HCT116 (cell line): ENCODE results near the gene TTYH1. TPM values are rescaled to one million over a fixed set of nuclear protein-coding genes. Genes with fewer than 3 reads are reported as not detected.

Experiments
- ATAC-seq: fragments of 200-7000 bp; cut with Tn5 transposase; 2 replicates; pipeline ENCODE4 v1.9.1; 2020; ENCODE audit warnings: mild to moderate bottlenecking, moderate library complexity
- BruUV-seq: library from RNA; stranded (reverse); fragments of 400-500 nt; replicated peaks from 2 replicates; lab custom pipeline; 2021; lab: Mats Ljungman, UMichigan
- CTCF ChIA-PET: fragments of 300-600 bp; sonication (Branson Sonifier 250); formaldehyde crosslinking; loops from one replicate; lab custom pipeline; 2021; ENCODE audit warnings: antibody characterized with exemption; lab: Charles Lee
- POLR2A ChIA-PET: fragments of 300-600, 350-600 bp; sonication (Branson Sonifier 250); formaldehyde crosslinking; loops from one replicate; lab custom pipeline; 2021; ENCODE audit warnings: antibody characterized with exemption; lab: Charles Lee
- RAD21 ChIA-PET, 2 experiments: fragments of 300-600 bp; sonication (Branson Sonifier 250); formaldehyde crosslinking; loops; one replicate each; lab custom pipeline; 2023; ENCODE audit warnings: low total read pairs in 2 of 2; ENCODE audit not compliant: uncharacterized antibody in 2 of 2, unreplicated experiment in 2 of 2, low non-redundant PET in 1 of 2; lab: Charles Lee
- DNase-seq: peaks from one replicate; pipeline ENCODE4 v3.0.0-alpha.2; 2010; ENCODE audit warnings: low read depth, low spot score
- H2AFZ ChIP-seq: fragments of 200-600 bp; shearing (Covaris generic), sonication (generic); 2 replicates; pipeline ENCODE4 v1.6.1; 2017; ENCODE audit warnings: low read depth, mixed run types, mixed read lengths, antibody characterized with exemption, low read length; ENCODE audit not compliant: poor library complexity, severe bottlenecking
- H3K27ac ChIP-seq: 2 replicates; pipeline ENCODE4 v1.5.1; 2012; ENCODE audit warnings: low read depth, low read length
- H3K27me3 ChIP-seq: fragments of 200-600 bp; sonication (generic); 2 replicates; pipeline ENCODE4 v1.6.1; 2016; ENCODE audit warnings: mixed run types, low read length, mixed read lengths; ENCODE audit not compliant: insufficient read depth
- H3K36me3 ChIP-seq, 2 experiments: fragments of 200-500 bp in 1 of 2; fragments of 200-600 bp in 1 of 2; sonication (Bioruptor generic) in 1 of 2; sonication (generic) in 1 of 2; 2 replicates each; pipeline versions ENCODE4 v1.5.1 to v1.6.1; 2014 to 2016; ENCODE audit warnings: low read length in 2 of 2, inconsistent platforms in 1 of 2, mixed read lengths in 1 of 2, mixed run types in 1 of 2; ENCODE audit not compliant: insufficient read depth in 2 of 2, control insufficient read depth in 1 of 2
- H3K4me1 ChIP-seq, 2 experiments: fragments of 200-600 bp in 1 of 2; sonication (generic) in 1 of 2; 2 replicates each; pipeline versions ENCODE4 v1.5.1 to v1.6.1; 2012 to 2017; ENCODE audit warnings: low read length in 2 of 2, inconsistent platforms in 1 of 2, mild to moderate bottlenecking in 1 of 2, mixed read lengths in 1 of 2, mixed run types in 1 of 2, moderate library complexity in 1 of 2; ENCODE audit not compliant: insufficient read depth in 2 of 2, control insufficient read depth in 1 of 2
- H3K4me2 ChIP-seq: fragments of 200-600 bp; sonication (generic); 2 replicates; pipeline ENCODE4 v1.6.1; 2017; ENCODE audit warnings: mixed run types, low read length, mixed read lengths
- H3K4me3 ChIP-seq, 2 experiments: fragments of 200-600 bp in 1 of 2; sonication (generic) in 1 of 2; replicated peaks in 1 of 2; 2 replicates each; pipeline ENCODE4 v1.5.1; 2011 to 2016; ENCODE audit warnings: low read length in 2 of 2, control low read depth in 1 of 2, low read depth in 1 of 2, mild to moderate bottlenecking in 1 of 2, mixed read lengths in 1 of 2, mixed run types in 1 of 2
- H3K79me2 ChIP-seq: fragments of 200-600 bp; sonication (generic); 2 replicates; pipeline ENCODE4 v1.6.1; 2017; ENCODE audit warnings: mild to moderate bottlenecking, mixed run types, low read length, moderate library complexity, mixed read lengths; ENCODE audit not compliant: insufficient read depth
- H3K9ac ChIP-seq: fragments of 200-600 bp; sonication (generic); 2 replicates; pipeline ENCODE4 v1.6.1; 2016; ENCODE audit warnings: low read length, mixed read lengths
- H3K9me2 ChIP-seq: fragments of 200-600 bp; sonication (generic), shearing (Covaris generic); 2 replicates; pipeline ENCODE4 v1.6.1; 2017; ENCODE audit warnings: mixed run types, mild to moderate bottlenecking, moderate library complexity; ENCODE audit not compliant: insufficient read depth
- H3K9me3 ChIP-seq, 2 experiments: fragments of 200-500 bp in 1 of 2; fragments of 200-600 bp in 1 of 2; sonication (Bioruptor generic) in 1 of 2; sonication (generic) in 1 of 2; 2 replicates each; pipeline ENCODE4 v1.6.1; 2014 to 2017; ENCODE audit warnings: low read length in 2 of 2, mixed read lengths in 2 of 2, inconsistent platforms in 1 of 2, low read depth in 1 of 2, mild to moderate bottlenecking in 1 of 2, mixed run types in 1 of 2, moderate library complexity in 1 of 2; ENCODE audit not compliant: control insufficient read depth in 1 of 2, insufficient read depth in 1 of 2
- H4K20me1 ChIP-seq: fragments of 200-600 bp; sonication (generic), shearing (Covaris generic); 2 replicates; pipeline ENCODE4 v1.6.1; 2017; ENCODE audit warnings: mixed run types, mild to moderate bottlenecking, moderate library complexity; ENCODE audit not compliant: insufficient read depth
- EGR1 ChIP-seq: IDR thresholded peaks from 2 replicates; pipeline ENCODE4 v1.6.1; 2012; ENCODE audit warnings: low read depth
- ELF1 ChIP-seq: IDR thresholded peaks from 2 replicates; pipeline ENCODE4 v1.6.1; 2012; ENCODE audit warnings: low read depth, borderline replicate concordance
- POLR2A ChIP-seq: IDR thresholded peaks from 2 replicates; pipeline ENCODE4 v1.7.0; 2011; ENCODE audit warnings: borderline replicate concordance; ENCODE audit not compliant: insufficient read depth, insufficient read length; ENCODE audit errors: extremely low read depth
- SIN3A ChIP-seq: IDR thresholded peaks from 2 replicates; pipeline ENCODE4 v1.6.1; 2012; ENCODE audit warnings: low read depth
- TCF7L2 ChIP-seq: IDR thresholded peaks from 2 replicates; pipeline ENCODE4 v1.7.0; 2011; ENCODE audit warnings: borderline replicate concordance, inconsistent platforms; ENCODE audit not compliant: insufficient read depth, insufficient read length; ENCODE audit errors: extremely low read depth
- YY1 ChIP-seq: IDR thresholded peaks from 2 replicates; pipeline ENCODE4 v1.6.1; 2011; ENCODE audit warnings: low read length, low read depth, moderate library complexity, mild to moderate bottlenecking; ENCODE audit not compliant: insufficient replicate concordance; ENCODE audit errors: extremely low read depth
- ZNF274 ChIP-seq: fragments of 200-500 bp; sonication (Bioruptor generic); IDR thresholded peaks from 2 replicates; pipeline ENCODE4 v1.6.1; 2014; ENCODE audit warnings: mild to moderate bottlenecking, low read depth, low read length, inconsistent platforms
- intact Hi-C: fragments of 100-400 bp; cut with micrococcal nuclease; formaldehyde crosslinking; loops from 2 replicates; pipeline ENCODE4 v1.10.0; 2022
- total RNA-seq: library from RNA; stranded (reverse); gene quantifications from one replicate; pipeline ENCODE4 v1.2.1, GENCODE V29; 2021; ENCODE audit not compliant: unreplicated experiment
- TF ChIP-seq, protein P1 (sequence below): IDR thresholded peaks from 2 replicates; pipeline ENCODE4 v1.6.1; 2012
- TF ChIP-seq, protein P2 (sequence below), 3 experiments: fragments of 200-600 bp in 1 of 3; sonication (generic) in 1 of 3; IDR thresholded peaks in 2 of 3; conservative IDR thresholded peaks in 1 of 3; 2 replicates each; pipeline ENCODE4 v1.5.1; 2012 to 2017; ENCODE audit warnings: low read depth in 2 of 3, low read length in 2 of 3, antibody characterized with exemption in 1 of 3, borderline replicate concordance in 1 of 3, control low read depth in 1 of 3, mild to moderate bottlenecking in 1 of 3, mixed read lengths in 1 of 3, mixed run types in 1 of 3, moderate library complexity in 1 of 3; ENCODE audit not compliant: insufficient read depth in 1 of 3
- TF ChIP-seq, protein P3 (sequence below): IDR thresholded peaks from 2 replicates; pipeline ENCODE4 v1.6.1; 2012; ENCODE audit warnings: low read depth
- TF ChIP-seq, protein P4 (sequence below): IDR thresholded peaks from 2 replicates; pipeline ENCODE4 v1.6.1; 2012

Gene TTYH1
- total RNA-seq, 1 experiment from 2014 or later = 0.37 TPM

DNA sequence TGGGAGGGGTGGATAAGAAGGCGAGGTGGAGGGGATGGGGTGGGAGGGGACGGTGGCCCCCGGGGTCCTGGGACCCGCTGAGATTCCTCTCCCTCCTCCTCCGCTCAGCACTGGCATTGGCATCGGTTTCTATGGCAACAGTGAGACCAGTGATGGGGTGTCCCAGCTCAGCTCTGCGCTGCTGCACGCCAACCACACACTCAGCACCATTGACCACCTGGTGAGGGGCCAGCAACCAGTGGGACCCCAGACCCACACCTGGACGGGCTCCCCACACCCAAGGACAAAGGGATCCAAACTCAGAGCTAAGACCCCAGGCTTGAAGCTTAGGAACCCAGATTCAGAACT is 5.9 kb downstream of the TTYH1 start:
- H3K9ac ChIP-seq = no peak overlapping the region
- no peaks in the 10 kb centered on the region for H3K9me3 ChIP-seq
- ChIA-PET POLR2A (interaction anchor here (0.6 to 1.5 kb wide), 2 partner anchors 10 to 49 kb away, joined by 4 read pairs; no protein-coding TSS in a partner anchor), RAD21 (interaction anchor here in 1 of 2 experiments (0.6 kb wide), 1 partner anchor 22 kb away, joined by 3 read pairs; no protein-coding TSS in a partner anchor), CTCF (interaction anchor here (1.8 kb wide), 1 partner anchor 10 kb away, joined by 4 read pairs; no protein-coding TSS in a partner anchor)
- H3K27me3 ChIP-seq = no peaks in the 10 kb centered on the region
- ATAC-seq (no peak), DNase-seq (no peak)
- H4K20me1 ChIP-seq = no peaks in the 10 kb centered on the region
- TF ChIP-seq YY1 (no peak), ELF1 (no peak), ZNF274 (no peak), POLR2A (no peak), TCF7L2 (no peak), EGR1 (no peak), SIN3A (no peak)
- TF ChIP-seq, protein P1, sequence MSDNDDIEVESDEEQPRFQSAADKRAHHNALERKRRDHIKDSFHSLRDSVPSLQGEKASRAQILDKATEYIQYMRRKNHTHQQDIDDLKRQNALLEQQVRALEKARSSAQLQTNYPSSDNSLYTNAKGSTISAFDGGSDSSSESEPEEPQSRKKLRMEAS = no peak
- TF ChIP-seq, protein P2, sequence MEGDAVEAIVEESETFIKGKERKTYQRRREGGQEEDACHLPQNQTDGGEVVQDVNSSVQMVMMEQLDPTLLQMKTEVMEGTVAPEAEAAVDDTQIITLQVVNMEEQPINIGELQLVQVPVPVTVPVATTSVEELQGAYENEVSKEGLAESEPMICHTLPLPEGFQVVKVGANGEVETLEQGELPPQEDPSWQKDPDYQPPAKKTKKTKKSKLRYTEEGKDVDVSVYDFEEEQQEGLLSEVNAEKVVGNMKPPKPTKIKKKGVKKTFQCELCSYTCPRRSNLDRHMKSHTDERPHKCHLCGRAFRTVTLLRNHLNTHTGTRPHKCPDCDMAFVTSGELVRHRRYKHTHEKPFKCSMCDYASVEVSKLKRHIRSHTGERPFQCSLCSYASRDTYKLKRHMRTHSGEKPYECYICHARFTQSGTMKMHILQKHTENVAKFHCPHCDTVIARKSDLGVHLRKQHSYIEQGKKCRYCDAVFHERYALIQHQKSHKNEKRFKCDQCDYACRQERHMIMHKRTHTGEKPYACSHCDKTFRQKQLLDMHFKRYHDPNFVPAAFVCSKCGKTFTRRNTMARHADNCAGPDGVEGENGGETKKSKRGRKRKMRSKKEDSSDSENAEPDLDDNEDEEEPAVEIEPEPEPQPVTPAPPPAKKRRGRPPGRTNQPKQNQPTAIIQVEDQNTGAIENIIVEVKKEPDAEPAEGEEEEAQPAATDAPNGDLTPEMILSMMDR (IDR thresholded peaks at IDR 0.05 in 2 of 3, conservative IDR thresholded peaks at IDR 0.05 in 1 of 3; ENCODE audit: borderline replicate concordance in 1 of 3, insufficient read depth in 1 of 3, low read depth in 2 of 3, low read length in 2 of 3) = no peak
- TF ChIP-seq, protein P3, sequence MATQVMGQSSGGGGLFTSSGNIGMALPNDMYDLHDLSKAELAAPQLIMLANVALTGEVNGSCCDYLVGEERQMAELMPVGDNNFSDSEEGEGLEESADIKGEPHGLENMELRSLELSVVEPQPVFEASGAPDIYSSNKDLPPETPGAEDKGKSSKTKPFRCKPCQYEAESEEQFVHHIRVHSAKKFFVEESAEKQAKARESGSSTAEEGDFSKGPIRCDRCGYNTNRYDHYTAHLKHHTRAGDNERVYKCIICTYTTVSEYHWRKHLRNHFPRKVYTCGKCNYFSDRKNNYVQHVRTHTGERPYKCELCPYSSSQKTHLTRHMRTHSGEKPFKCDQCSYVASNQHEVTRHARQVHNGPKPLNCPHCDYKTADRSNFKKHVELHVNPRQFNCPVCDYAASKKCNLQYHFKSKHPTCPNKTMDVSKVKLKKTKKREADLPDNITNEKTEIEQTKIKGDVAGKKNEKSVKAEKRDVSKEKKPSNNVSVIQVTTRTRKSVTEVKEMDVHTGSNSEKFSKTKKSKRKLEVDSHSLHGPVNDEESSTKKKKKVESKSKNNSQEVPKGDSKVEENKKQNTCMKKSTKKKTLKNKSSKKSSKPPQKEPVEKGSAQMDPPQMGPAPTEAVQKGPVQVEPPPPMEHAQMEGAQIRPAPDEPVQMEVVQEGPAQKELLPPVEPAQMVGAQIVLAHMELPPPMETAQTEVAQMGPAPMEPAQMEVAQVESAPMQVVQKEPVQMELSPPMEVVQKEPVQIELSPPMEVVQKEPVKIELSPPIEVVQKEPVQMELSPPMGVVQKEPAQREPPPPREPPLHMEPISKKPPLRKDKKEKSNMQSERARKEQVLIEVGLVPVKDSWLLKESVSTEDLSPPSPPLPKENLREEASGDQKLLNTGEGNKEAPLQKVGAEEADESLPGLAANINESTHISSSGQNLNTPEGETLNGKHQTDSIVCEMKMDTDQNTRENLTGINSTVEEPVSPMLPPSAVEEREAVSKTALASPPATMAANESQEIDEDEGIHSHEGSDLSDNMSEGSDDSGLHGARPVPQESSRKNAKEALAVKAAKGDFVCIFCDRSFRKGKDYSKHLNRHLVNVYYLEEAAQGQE = no peak
- TF ChIP-seq, protein P4, sequence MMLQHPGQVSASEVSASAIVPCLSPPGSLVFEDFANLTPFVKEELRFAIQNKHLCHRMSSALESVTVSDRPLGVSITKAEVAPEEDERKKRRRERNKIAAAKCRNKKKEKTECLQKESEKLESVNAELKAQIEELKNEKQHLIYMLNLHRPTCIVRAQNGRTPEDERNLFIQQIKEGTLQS = no peak
- H3K4me1 ChIP-seq = peaks cover 0 to 8% of the 10 kb centered on the region in 2 experiments; a peak in 1 of 4 replicates
- no peaks in the 10 kb centered on the region for H3K36me3 ChIP-seq
- H3K27ac ChIP-seq = no peak overlapping the region
- H3K4me2 ChIP-seq = no peak overlapping the region
- H3K79me2 ChIP-seq = no peaks in the 10 kb centered on the region
- no peak overlapping the region for H3K4me3 ChIP-seq
- H3K9me2 ChIP-seq = no peaks in the 10 kb centered on the region
- no TSS peak for BruUV-seq
- intact Hi-C loops = no loop called here
- H2AFZ ChIP-seq = no peak overlapping the region
